ENCODE measurements around the gene LAMA1.

LAMA1 gene

GRCh38 chr18:6891788-6892187 lies 225.8 kb downstream of the LAMA1 start:
- DNase-seq (ENCODE audit: low read depth, low spot score) = no peak

Data from astrocyte of the hippocampus (primary cell).